GM12874 (cell line): ENCODE measurements around the gene SLC39A11.

ENCODE experiments used
- CTCF ChIP-seq: IDR thresholded peaks from 2 replicates; pipeline ENCODE4 v1.5.1; 2011; ENCODE audit warnings: low read depth, mild to moderate bottlenecking, control low read depth, low read length, moderate library complexity; ENCODE audit not compliant: insufficient read depth

The SLC39A11 gene

GRCh38 chr17:72852277-72852938 lies 240.1 kb downstream of the SLC39A11 start:
- no peak for TF ChIP-seq CTCF

- TF ChIP-seq CTCF, result no peak
These were observed 241.9 kb downstream of the SLC39A11 start for GRCh38 chr17:72850410-72851118.

GRCh38 chr17:72846399-72846798 lies 246.1 kb downstream of the SLC39A11 start:
- TF ChIP-seq CTCF, result no peak

GRCh38 chr17:72843591-72843990 lies 248.9 kb downstream of the SLC39A11 start:
- TF ChIP-seq CTCF, result no peak

- TF ChIP-seq CTCF, result no peak
These were observed 252.5 kb downstream of the SLC39A11 start for GRCh38 chr17:72840019-72840418.

GRCh38 chr17:72839131-72839725 lies 253.3 kb downstream of the SLC39A11 start:
- TF ChIP-seq CTCF, result no peak

- TF ChIP-seq CTCF, result no peak
These were observed 253.9 kb downstream of the SLC39A11 start for GRCh38 chr17:72838581-72838980.
